Neural progenitor cell (in vitro differentiated cells): ENCODE measurements around the gene CELA3B.
"Not testable (repeated sequence)": the region's sequence is repeated elsewhere in the genome, so short reads cannot be mapped to it uniquely, and the experiment has no call there.

ENCODE experiments used
- CTCF ChIP-seq: fragments of 200-600 bp; sonication (generic); IDR thresholded peaks from 2 replicates; pipeline ENCODE4 v1.5.1; 2017; ENCODE audit warnings: antibody characterized with exemption, mild to moderate bottlenecking
- EZH2 ChIP-seq: fragments of 200-600 bp; sonication (generic); IDR thresholded peaks from 2 replicates; pipeline ENCODE4 v1.6.1; 2017; ENCODE audit warnings: antibody characterized with exemption, mild to moderate bottlenecking, moderate library complexity

GRCh38 chr1:21975296-21975695, 1.5 kb upstream of the CELA3B start:
- TF ChIP-seq CTCF, EZH2: not testable (repeated sequence)
